ENCODE results near the gene TSFM. TPM values are rescaled to one million over a fixed set of nuclear protein-coding genes. Genes with fewer than 3 reads are reported as not detected.

Gene TSFM
- total and polyA plus RNA-seq, 7 donors: 8.0 to 49.3 (median 29.6) TPM

GRCh38 chr12:57769594-57769993, 13.0 kb upstream of the TSFM start:
- peaks cover 0 to 17% (median 0%) of the 10 kb centered on the region in 4 donors for H3K36me3 ChIP-seq
- H3K4me1 ChIP-seq: peaks cover 0 to 47% (median 41%) of the 10 kb centered on the region in 4 donors
- H3K9me3 ChIP-seq: no peaks in the 10 kb centered on the region
- no peak overlapping the region for H3K4me3 ChIP-seq
- peaks cover 16 to 23% (median 22%) of the 10 kb centered on the region in 3 donors for H3K27me3 ChIP-seq
- TF ChIP-seq EP300 (IDR thresholded peaks at IDR 0.05) (no peak), POLR2AphosphoS5 (IDR thresholded peaks at IDR 0.05) (no peak), POLR2A (IDR thresholded peaks at IDR 0.05) (no peak)
- TF ChIP-seq, protein P1, sequence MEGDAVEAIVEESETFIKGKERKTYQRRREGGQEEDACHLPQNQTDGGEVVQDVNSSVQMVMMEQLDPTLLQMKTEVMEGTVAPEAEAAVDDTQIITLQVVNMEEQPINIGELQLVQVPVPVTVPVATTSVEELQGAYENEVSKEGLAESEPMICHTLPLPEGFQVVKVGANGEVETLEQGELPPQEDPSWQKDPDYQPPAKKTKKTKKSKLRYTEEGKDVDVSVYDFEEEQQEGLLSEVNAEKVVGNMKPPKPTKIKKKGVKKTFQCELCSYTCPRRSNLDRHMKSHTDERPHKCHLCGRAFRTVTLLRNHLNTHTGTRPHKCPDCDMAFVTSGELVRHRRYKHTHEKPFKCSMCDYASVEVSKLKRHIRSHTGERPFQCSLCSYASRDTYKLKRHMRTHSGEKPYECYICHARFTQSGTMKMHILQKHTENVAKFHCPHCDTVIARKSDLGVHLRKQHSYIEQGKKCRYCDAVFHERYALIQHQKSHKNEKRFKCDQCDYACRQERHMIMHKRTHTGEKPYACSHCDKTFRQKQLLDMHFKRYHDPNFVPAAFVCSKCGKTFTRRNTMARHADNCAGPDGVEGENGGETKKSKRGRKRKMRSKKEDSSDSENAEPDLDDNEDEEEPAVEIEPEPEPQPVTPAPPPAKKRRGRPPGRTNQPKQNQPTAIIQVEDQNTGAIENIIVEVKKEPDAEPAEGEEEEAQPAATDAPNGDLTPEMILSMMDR (IDR thresholded peaks at IDR 0.05): no peak
- intact Hi-C loops (cut with DNase I): no loop called here
- DNase-seq: no peak
- 95 to 96% methylated on average over 11 of the region's 11 CpGs for WGBS, 2 donors
- no peak overlapping the region for H3K27ac ChIP-seq

DNA sequence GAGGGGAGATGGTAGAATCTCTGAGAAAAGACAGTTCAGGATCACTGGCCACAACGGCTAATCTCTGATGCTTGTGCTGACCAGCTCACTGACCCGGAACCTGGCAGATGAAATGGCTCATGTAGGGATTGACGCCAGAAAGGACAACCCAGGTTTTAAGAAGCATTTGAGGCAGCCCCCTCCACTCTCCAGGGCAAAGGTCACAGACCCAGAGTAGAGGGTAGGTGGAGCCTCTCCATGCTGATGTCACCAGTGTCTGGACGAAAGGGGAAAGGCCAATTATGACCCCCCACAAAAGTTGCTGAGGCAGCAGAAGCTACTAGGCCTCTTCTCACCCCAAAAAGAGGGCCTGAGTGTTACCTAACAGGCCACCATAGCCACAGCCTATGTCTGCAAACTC, 11.9 kb upstream of the TSFM start:
- no peak for DNase-seq
- no peaks in the 10 kb centered on the region for H3K9me3 ChIP-seq
- WGBS, 2 donors: 86 to 90% methylated on average over 4 of the region's 4 CpGs
- intact Hi-C loops (cut with DNase I): no loop called here
- peak overlapping the region; percentile 91 to 96 (median 93) for H3K27ac ChIP-seq
- H3K4me1 ChIP-seq: peaks cover 0 to 35% (median 30%) of the 10 kb centered on the region in 4 donors
- H3K4me3 ChIP-seq: no peak overlapping the region
- no peak for TF ChIP-seq EP300 (IDR thresholded peaks at IDR 0.05)
- no peak for TF ChIP-seq POLR2AphosphoS5 (IDR thresholded peaks at IDR 0.05)
- no peak for TF ChIP-seq POLR2A (IDR thresholded peaks at IDR 0.05)
- TF ChIP-seq, protein P1 (IDR thresholded peaks at IDR 0.05): no peak
- peaks cover 0 to 24% (median 0%) of the 10 kb centered on the region in 4 donors for H3K36me3 ChIP-seq
- H3K27me3 ChIP-seq: peaks cover 4 to 11% (median 10%) of the 10 kb centered on the region in 3 donors

DNA sequence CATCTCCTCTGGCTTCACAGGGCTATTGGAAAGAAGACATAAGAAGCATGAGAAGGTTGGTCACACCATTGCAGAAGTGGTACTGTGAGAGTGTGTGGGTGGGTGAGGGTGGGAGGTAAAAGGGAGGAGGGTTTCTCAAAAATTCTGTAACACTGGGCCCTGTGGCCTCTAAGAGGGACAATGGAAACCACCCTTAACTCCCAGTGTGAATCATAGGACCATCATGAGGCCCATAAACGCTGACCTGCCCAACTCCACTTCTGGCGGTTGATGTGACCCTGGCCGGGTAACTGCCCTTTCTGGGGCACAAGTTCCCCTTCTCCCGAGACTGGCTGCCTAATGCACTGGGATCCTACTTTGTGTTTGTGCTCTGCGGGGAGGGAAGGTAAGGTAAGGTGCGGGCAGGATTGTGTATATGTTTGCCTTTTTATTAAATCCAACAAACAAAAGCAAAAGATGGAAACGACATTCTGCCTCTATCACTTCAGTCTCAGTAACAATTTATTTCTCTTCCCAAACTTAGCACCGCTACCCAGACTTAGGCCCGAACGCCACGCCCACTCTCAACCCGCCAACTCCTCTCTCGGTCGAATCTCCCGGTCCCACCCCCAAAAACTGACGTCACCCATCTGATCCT, 11.2 kb upstream of the TSFM start:
- Histone ChIP-seq H3K9me3 (no peaks in the 10 kb centered on the region), H3K27ac (peak overlapping the region; percentile 91 to 96 (median 93)), H3K36me3 (peaks cover 0 to 29% (median 0%) of the 10 kb centered on the region in 4 donors), H3K4me3 (peak overlapping the region; percentile 66 to 80 (median 70)), H3K27me3 (peaks cover 0 to 5% (median 4%) of the 10 kb centered on the region in 3 donors), H3K4me1 (peaks cover 0 to 29% (median 24%) of the 10 kb centered on the region in 4 donors)
- intact Hi-C loops (cut with DNase I): no loop called here
- 2 to 4% methylated on average over 16 of the region's 16 CpGs for WGBS, 2 donors
- DNase-seq: peak; percentile 95
- TF ChIP-seq EP300 (IDR thresholded peaks at IDR 0.05) (no peak), POLR2AphosphoS5 (IDR thresholded peaks at IDR 0.05) (no peak), POLR2A (IDR thresholded peaks at IDR 0.05) (no peak)
- TF ChIP-seq, protein P1 (IDR thresholded peaks at IDR 0.05): no peak

DNA sequence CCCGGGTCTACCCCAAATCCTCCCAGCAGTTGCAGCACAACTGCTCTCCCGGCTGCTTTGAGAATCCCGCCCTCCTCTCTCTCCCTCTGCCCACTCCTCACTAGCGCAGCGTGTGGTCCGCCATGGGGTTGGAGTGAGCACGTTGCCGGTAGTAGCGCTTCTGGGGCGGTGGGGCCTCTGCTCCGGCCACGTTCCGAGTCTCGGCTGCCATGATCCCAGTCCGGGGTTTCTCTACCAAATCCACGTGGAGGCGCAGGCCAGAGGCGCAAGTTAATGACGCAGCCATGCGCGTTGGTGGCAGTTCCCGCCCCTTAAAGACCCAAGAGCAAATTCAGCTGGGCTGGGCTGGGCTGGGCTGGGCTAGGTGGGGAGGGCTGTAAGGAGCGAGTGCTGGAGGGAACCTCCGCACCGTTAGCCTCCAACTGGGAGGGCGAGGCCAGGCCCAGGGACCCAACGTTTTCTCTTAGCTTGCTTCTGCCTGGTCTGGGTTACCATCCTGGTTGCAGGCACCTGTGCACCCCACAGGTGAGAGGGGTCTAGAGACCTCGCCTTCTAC, 10.6 kb upstream of the TSFM start, which contains the start of gene METTL1:
TSS of gene METTL1 (minus strand) at position 233 of the 556 bp plus-strand sequence. CDS start at position 211, 22 bp downstream.
- H3K36me3 ChIP-seq: peaks cover 0 to 29% (median 0%) of the 10 kb centered on the region in 4 donors
- peak within 1 kb of the TSS; percentile 66 to 80 (median 70) for H3K4me3 ChIP-seq
- peak; percentile 98 for DNase-seq
- TF ChIP-seq POLR2AphosphoS5 (IDR thresholded peaks at IDR 0.05) (peak; percentile 44 to 76 (median 63)), POLR2A (IDR thresholded peaks at IDR 0.05) (peak in 1 of 2 donors; percentile 20), EP300 (IDR thresholded peaks at IDR 0.05) (peak in 1 of 4 donors; percentile 51)
- TF ChIP-seq, protein P1 (IDR thresholded peaks at IDR 0.05): no peak
- no peaks in the 10 kb centered on the region for H3K27me3 ChIP-seq
- WGBS, 2 donors: 0 to 1% methylated on average over 28 of the region's 28 CpGs
- H3K9me3 ChIP-seq: no peaks in the 10 kb centered on the region
- intact Hi-C loops (cut with DNase I): no loop called here
- H3K4me1 ChIP-seq: peaks cover 0 to 23% (median 18%) of the 10 kb centered on the region in 4 donors
- peak within 1 kb of the TSS; percentile 91 to 96 (median 93) for H3K27ac ChIP-seq

Measured in sigmoid colon (tissue), 7 donors.